Chondrocyte (in vitro differentiated cells): ENCODE results near the gene CCDC7. TPM values are rescaled to one million over a fixed set of nuclear protein-coding genes. Genes with fewer than 3 reads are reported as not detected.
"Not testable (repeated sequence)": the region's sequence is repeated elsewhere in the genome, so short reads cannot be mapped to it uniquely, and the experiment has no call there.

ENCODE experiments used
- DNase-seq: peaks from one replicate; pipeline ENCODE4 v3.0.0; 2021; ENCODE audit warnings: mixed read lengths, low spot score
- H3K27ac Mint-ChIP-seq: one replicate; pipeline ENCODE4 v1.8.0; 2021; ENCODE audit warnings: mild to moderate bottlenecking, moderate library complexity, mixed read lengths; ENCODE audit not compliant: unreplicated experiment
- H3K27me3 Mint-ChIP-seq: 2 replicates; pipeline ENCODE4 v1.8.0; 2021; ENCODE audit warnings: low read depth, mixed read lengths
- H3K36me3 Mint-ChIP-seq: 2 replicates; pipeline ENCODE4 v1.8.0; 2021; ENCODE audit warnings: low read depth, mixed read lengths
- H3K4me1 Mint-ChIP-seq: 2 replicates; pipeline ENCODE4 v1.8.0; 2021; ENCODE audit warnings: low read depth, mild to moderate bottlenecking, mixed read lengths
- H3K4me3 Mint-ChIP-seq: one replicate; pipeline ENCODE4 v1.8.0; 2021; ENCODE audit warnings: mild to moderate bottlenecking, moderate library complexity, mixed read lengths; ENCODE audit not compliant: unreplicated experiment
- H3K9me3 Mint-ChIP-seq: 2 replicates; pipeline ENCODE4 v1.8.0; 2021; ENCODE audit warnings: low read depth, mixed read lengths
- CTCF ChIP-seq: fragments of 200-600 bp; sonication (generic); IDR thresholded peaks from 2 replicates; pipeline ENCODE4 v1.5.0; 2021; ENCODE audit warnings: antibody characterized with exemption, mild to moderate bottlenecking, moderate library complexity
- total RNA-seq: library from RNA; stranded (reverse); gene quantifications from 3 replicates; pipeline ENCODE4 v1.2.1, GENCODE V29; 2021

Gene CCDC7
- total RNA-seq, 1 donor from 2014 or later = 7.0 TPM

- H3K4me3 Mint-ChIP-seq = no peak overlapping the region
- peaks cover 23% of the 10 kb centered on the region for H3K9me3 Mint-ChIP-seq
- peaks cover 16% of the 10 kb centered on the region for H3K36me3 Mint-ChIP-seq
- H3K4me1 Mint-ChIP-seq = no peaks in the 10 kb centered on the region
- H3K27me3 Mint-ChIP-seq = no peaks in the 10 kb centered on the region
- H3K27ac Mint-ChIP-seq = no peak overlapping the region
- DNase-seq = no peak
- no peak for TF ChIP-seq CTCF
Observed at GRCh38 chr10:32629910-32630309, 184.0 kb downstream of the CCDC7 start.

GRCh38 chr10:32646535-32646934 is 200.6 kb downstream of the CCDC7 start:
- TF ChIP-seq CTCF = no peak
- Mint-ChIP-seq H3K4me3 (no peak overlapping the region), H3K4me1 (no peaks in the 10 kb centered on the region), H3K9me3 (peaks cover 38% of the 10 kb centered on the region), H3K27me3 (no peaks in the 10 kb centered on the region), H3K36me3 (peaks cover 26% of the 10 kb centered on the region), H3K27ac (no peak overlapping the region)
- DNase-seq = no peak

GRCh38 chr10:32650246-32650655 is 204.3 kb downstream of the CCDC7 start:
- no peak for DNase-seq
- Mint-ChIP-seq H3K9me3 (peaks cover 50% of the 10 kb centered on the region), H3K27me3 (no peaks in the 10 kb centered on the region), H3K4me1 (no peaks in the 10 kb centered on the region), H3K27ac (no peak overlapping the region), H3K36me3 (peaks cover 38% of the 10 kb centered on the region), H3K4me3 (no peak overlapping the region)
- TF ChIP-seq CTCF = no peak

GRCh38 chr10:32657430-32657829 is 211.5 kb downstream of the CCDC7 start:
- not testable (repeated sequence) for H3K27me3 Mint-ChIP-seq, H3K4me1 Mint-ChIP-seq, H3K27ac Mint-ChIP-seq, DNase-seq, H3K4me3 Mint-ChIP-seq
- Mint-ChIP-seq H3K36me3 (peaks cover 30% of the 10 kb centered on the region), H3K9me3 (peaks cover 42% of the 10 kb centered on the region)

- Mint-ChIP-seq H3K27ac (no peak overlapping the region), H3K4me1 (no peaks in the 10 kb centered on the region), H3K9me3 (peaks cover 15% of the 10 kb centered on the region), H3K4me3 (no peak overlapping the region), H3K36me3 (peaks cover 13% of the 10 kb centered on the region), H3K27me3 (no peaks in the 10 kb centered on the region)
- no peak for TF ChIP-seq CTCF
- no peak for DNase-seq
Observed at GRCh38 chr10:32661346-32661745, 215.4 kb downstream of the CCDC7 start.

GRCh38 chr10:32680803-32681557 is 235.0 kb downstream of the CCDC7 start:
- H3K9me3 Mint-ChIP-seq = peaks cover 35% of the 10 kb centered on the region
- H3K4me1 Mint-ChIP-seq = no peaks in the 10 kb centered on the region
- H3K27ac Mint-ChIP-seq = no peak overlapping the region
- peaks cover 11% of the 10 kb centered on the region for H3K36me3 Mint-ChIP-seq
- DNase-seq = no peak
- no peaks in the 10 kb centered on the region for H3K27me3 Mint-ChIP-seq
- H3K4me3 Mint-ChIP-seq = no peak overlapping the region
- no peak for TF ChIP-seq CTCF
